Nephron (organoid): Measurements from ENCODE around the gene OPRL1.

Experiments used
- H3K27ac Mint-ChIP-seq, 3 experiments: 2 replicates each; pipeline ENCODE4 v1.8.0; 2020; ENCODE audit warnings: mixed read lengths in 3 of 3, mild to moderate bottlenecking in 2 of 3, moderate library complexity in 1 of 3
- H3K27me3 Mint-ChIP-seq: 2 replicates; pipeline ENCODE4 v1.8.0; 2021; ENCODE audit warnings: low read depth, mild to moderate bottlenecking, moderate library complexity, mixed read lengths
- H3K36me3 Mint-ChIP-seq: 2 replicates; pipeline ENCODE4 v1.8.0; 2020; ENCODE audit warnings: low read depth, mixed read lengths
- H3K4me1 Mint-ChIP-seq: 2 replicates; pipeline ENCODE4 v1.8.0; 2020; ENCODE audit warnings: mixed read lengths
- H3K4me3 Mint-ChIP-seq, 3 experiments: 2 replicates each; pipeline ENCODE4 v1.8.0; 2020; ENCODE audit warnings: mild to moderate bottlenecking in 3 of 3, mixed read lengths in 3 of 3, moderate library complexity in 2 of 3
- H3K9me3 Mint-ChIP-seq: 2 replicates; pipeline ENCODE4 v1.8.0; 2020; ENCODE audit warnings: mixed read lengths
- CTCF ChIP-seq, 3 experiments: fragments of 200-600 bp; sonication (generic); IDR thresholded peaks; one replicate each; pipeline ENCODE4 v1.5.0; 2021; ENCODE audit warnings: antibody characterized with exemption in 3 of 3; ENCODE audit not compliant: unreplicated experiment in 3 of 3

OPRL1 gene

GRCh38 chr20:64050261-64051032 is 29.4 kb upstream of the OPRL1 start:
- H3K27ac Mint-ChIP-seq = no peak overlapping the region
- H3K27me3 Mint-ChIP-seq = peaks cover 61% of the 10 kb centered on the region
- no peaks in the 10 kb centered on the region for H3K36me3 Mint-ChIP-seq
- peak overlapping the region; percentile 47 to 73 (median 59) for H3K4me3 Mint-ChIP-seq
- no peaks in the 10 kb centered on the region for H3K9me3 Mint-ChIP-seq
- peaks cover 11% of the 10 kb centered on the region for H3K4me1 Mint-ChIP-seq
- no peak for TF ChIP-seq CTCF (IDR thresholded peaks at IDR 0.05; ENCODE audit: unreplicated experiment in 3 of 3)

GRCh38 chr20:64051033-64051452 is 28.8 kb upstream of the OPRL1 start:
- no peak for TF ChIP-seq CTCF (IDR thresholded peaks at IDR 0.05; ENCODE audit: unreplicated experiment in 3 of 3)
- Mint-ChIP-seq H3K27me3 (peaks cover 56% of the 10 kb centered on the region), H3K4me3 (peak overlapping the region in 1 of 3 experiments; percentile 25), H3K27ac (no peak overlapping the region), H3K9me3 (no peaks in the 10 kb centered on the region), H3K36me3 (no peaks in the 10 kb centered on the region), H3K4me1 (peaks cover 11% of the 10 kb centered on the region)

GRCh38 chr20:64051561-64052325 is 28.1 kb upstream of the OPRL1 start:
- TF ChIP-seq CTCF (IDR thresholded peaks at IDR 0.05; ENCODE audit: unreplicated experiment in 3 of 3) = no peak
- Mint-ChIP-seq H3K4me1 (peaks cover 11% of the 10 kb centered on the region), H3K36me3 (no peaks in the 10 kb centered on the region), H3K4me3 (peak overlapping the region in 2 of 3 experiments; percentile 14 to 56), H3K9me3 (no peaks in the 10 kb centered on the region), H3K27me3 (peaks cover 49% of the 10 kb centered on the region), H3K27ac (peak overlapping the region in 1 of 3 experiments; percentile 49)

GRCh38 chr20:64052326-64052722 is 27.6 kb upstream of the OPRL1 start:
- peaks cover 11% of the 10 kb centered on the region for H3K4me1 Mint-ChIP-seq
- no peak for TF ChIP-seq CTCF (IDR thresholded peaks at IDR 0.05; ENCODE audit: unreplicated experiment in 3 of 3)
- no peak overlapping the region for H3K4me3 Mint-ChIP-seq
- peaks cover 43% of the 10 kb centered on the region for H3K27me3 Mint-ChIP-seq
- H3K36me3 Mint-ChIP-seq = no peaks in the 10 kb centered on the region
- H3K9me3 Mint-ChIP-seq = no peaks in the 10 kb centered on the region
- no peak overlapping the region for H3K27ac Mint-ChIP-seq

- H3K36me3 Mint-ChIP-seq = no peaks in the 10 kb centered on the region
- peak overlapping the region; percentile 30 to 50 (median 32) for H3K4me3 Mint-ChIP-seq
- no peaks in the 10 kb centered on the region for H3K9me3 Mint-ChIP-seq
- peaks cover 11% of the 10 kb centered on the region for H3K4me1 Mint-ChIP-seq
- H3K27ac Mint-ChIP-seq = peak overlapping the region; percentile 47 to 66 (median 62)
- peaks cover 35% of the 10 kb centered on the region for H3K27me3 Mint-ChIP-seq
- TF ChIP-seq CTCF (IDR thresholded peaks at IDR 0.05; ENCODE audit: unreplicated experiment in 3 of 3) = no peak
Observed at GRCh38 chr20:64052987-64053840, 26.7 kb upstream of the OPRL1 start.
